Measurements from ENCODE around the gene NOX4. TPM values are rescaled to one million over a fixed set of nuclear protein-coding genes. Genes with fewer than 3 reads are reported as not detected.
"Not testable (repeated sequence)": the region's sequence is repeated elsewhere in the genome, so short reads cannot be mapped to it uniquely, and the experiment has no call there.

NOX4 gene
- total RNA-seq, 4 donors from 2014 or later = 0.26 to 2.3 TPM; not detected in 2

- intact Hi-C loops (cut with DNase I) = no loop called here
- 40 to 59% methylated on average over 2 to 3 of the region's 3 CpGs for WGBS, 2 donors
- H3K9me3 ChIP-seq = no peaks in the 10 kb centered on the region
- no peak for TF ChIP-seq POLR2A (IDR thresholded peaks at IDR 0.05)
- TF ChIP-seq, protein P1, sequence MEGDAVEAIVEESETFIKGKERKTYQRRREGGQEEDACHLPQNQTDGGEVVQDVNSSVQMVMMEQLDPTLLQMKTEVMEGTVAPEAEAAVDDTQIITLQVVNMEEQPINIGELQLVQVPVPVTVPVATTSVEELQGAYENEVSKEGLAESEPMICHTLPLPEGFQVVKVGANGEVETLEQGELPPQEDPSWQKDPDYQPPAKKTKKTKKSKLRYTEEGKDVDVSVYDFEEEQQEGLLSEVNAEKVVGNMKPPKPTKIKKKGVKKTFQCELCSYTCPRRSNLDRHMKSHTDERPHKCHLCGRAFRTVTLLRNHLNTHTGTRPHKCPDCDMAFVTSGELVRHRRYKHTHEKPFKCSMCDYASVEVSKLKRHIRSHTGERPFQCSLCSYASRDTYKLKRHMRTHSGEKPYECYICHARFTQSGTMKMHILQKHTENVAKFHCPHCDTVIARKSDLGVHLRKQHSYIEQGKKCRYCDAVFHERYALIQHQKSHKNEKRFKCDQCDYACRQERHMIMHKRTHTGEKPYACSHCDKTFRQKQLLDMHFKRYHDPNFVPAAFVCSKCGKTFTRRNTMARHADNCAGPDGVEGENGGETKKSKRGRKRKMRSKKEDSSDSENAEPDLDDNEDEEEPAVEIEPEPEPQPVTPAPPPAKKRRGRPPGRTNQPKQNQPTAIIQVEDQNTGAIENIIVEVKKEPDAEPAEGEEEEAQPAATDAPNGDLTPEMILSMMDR (IDR thresholded peaks at IDR 0.05) = no peak
- H3K4me1 ChIP-seq = no peaks in the 10 kb centered on the region
- H3K36me3 ChIP-seq = no peaks in the 10 kb centered on the region
- H3K27me3 ChIP-seq = no peaks in the 10 kb centered on the region
- no peak overlapping the region for H3K4me3 ChIP-seq
- DNase-seq = no peak
- no peak overlapping the region for H3K27ac ChIP-seq
These were observed 70.2 kb downstream of the NOX4 start for GRCh38 chr11:89420981-89421380.

DNA sequence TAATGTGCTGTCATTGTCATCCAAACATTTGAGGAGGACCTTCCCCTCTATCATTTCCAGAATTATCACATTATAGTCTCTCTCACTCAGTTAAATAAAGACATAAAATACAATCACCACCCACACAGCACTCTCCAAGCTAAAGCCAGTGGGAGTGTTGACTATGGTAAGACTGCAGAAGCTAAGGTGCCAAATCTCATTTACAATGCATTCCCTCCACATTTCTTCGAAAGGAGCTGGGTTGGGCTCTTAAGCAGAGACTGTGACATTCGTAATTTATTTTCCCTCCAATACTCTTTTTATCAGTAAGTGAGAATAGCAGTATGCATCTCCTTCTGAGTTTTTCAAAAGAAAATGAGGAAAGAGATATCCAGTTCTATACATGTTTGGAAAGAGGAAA lies 74.2 kb downstream of the NOX4 start:
- Histone ChIP-seq H3K36me3 (no peaks in the 10 kb centered on the region), H3K4me3 (no peak overlapping the region), H3K27me3 (no peaks in the 10 kb centered on the region), H3K9me3 (no peaks in the 10 kb centered on the region), H3K4me1 (no peaks in the 10 kb centered on the region), H3K27ac (no peak overlapping the region)
- DNase-seq = no peak
- intact Hi-C loops (cut with DNase I) = no loop called here
- 42 to 57% methylated on average over 2 of the region's 2 CpGs for WGBS, 2 donors
- no peak for TF ChIP-seq POLR2A (IDR thresholded peaks at IDR 0.05)
- TF ChIP-seq, protein P1 (IDR thresholded peaks at IDR 0.05) = no peak

DNA sequence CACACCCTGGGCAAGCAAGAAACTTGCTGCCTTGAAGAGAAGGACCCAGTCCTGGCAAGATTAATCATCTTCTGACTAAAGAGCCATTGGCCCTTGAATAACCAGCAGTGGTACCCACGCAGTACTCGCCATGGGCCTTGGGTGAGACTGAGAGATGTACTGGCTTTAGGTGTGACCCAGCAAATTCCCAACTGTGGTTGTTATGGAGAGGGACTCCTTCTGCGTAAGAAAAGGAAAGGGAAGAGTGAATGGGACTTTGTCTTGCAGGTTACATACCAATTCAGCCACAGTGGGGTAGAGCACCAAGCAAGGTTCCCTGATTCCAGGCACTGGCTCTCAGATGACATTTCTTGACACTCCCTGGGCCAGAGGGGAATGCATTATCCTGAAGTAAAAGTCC lies 80.1 kb downstream of the NOX4 start:
- DNase-seq; intact Hi-C loops (cut with DNase I); H3K27me3 ChIP-seq; H3K27ac ChIP-seq; H3K9me3 ChIP-seq; H3K36me3 ChIP-seq; H3K4me3 ChIP-seq; H3K4me1 ChIP-seq: not testable (repeated sequence)
- WGBS, 2 donors = 85 to 100% methylated on average over 1 to 2 of the region's 3 CpGs

GRCh38 chr11:89410666-89411065 lies 80.5 kb downstream of the NOX4 start:
- WGBS, 2 donors = no CpG with 5 or more reads among the region's 1 CpG

GRCh38 chr11:89408441-89408840 lies 82.7 kb downstream of the NOX4 start:
- H3K4me3 ChIP-seq; intact Hi-C loops (cut with DNase I); H3K27ac ChIP-seq; DNase-seq; H3K36me3 ChIP-seq; H3K27me3 ChIP-seq; H3K4me1 ChIP-seq; H3K9me3 ChIP-seq: not testable (repeated sequence)
- 69 to 93% methylated on average over 2 of the region's 2 CpGs for WGBS, 2 donors

More at GRCh38 chr11:89410666-89411065, 80.5 kb downstream of the NOX4 start:
- H3K4me1 ChIP-seq; H3K4me3 ChIP-seq; intact Hi-C loops (cut with DNase I); H3K27ac ChIP-seq; H3K36me3 ChIP-seq; DNase-seq; H3K27me3 ChIP-seq; H3K9me3 ChIP-seq: not testable (repeated sequence)

DNA sequence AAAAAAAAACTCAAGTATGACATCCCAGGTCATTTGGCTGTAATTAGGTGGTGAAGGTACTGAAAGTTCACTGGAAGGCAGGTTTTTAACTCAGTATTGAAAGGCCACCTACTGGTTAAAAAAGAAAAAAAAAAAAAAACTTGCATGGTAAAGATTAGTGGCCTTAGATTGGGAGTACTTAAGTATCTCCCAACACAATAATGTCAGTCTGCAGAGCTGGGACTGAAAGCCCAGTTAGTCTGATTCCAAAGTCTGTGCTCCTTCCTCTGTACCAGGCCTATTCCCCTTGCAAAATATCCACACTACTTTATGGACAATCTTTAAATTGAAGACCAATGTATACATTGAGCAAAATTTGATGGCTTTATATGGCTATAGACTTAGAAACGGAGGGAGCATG lies 85.5 kb downstream of the NOX4 start:
- Histone ChIP-seq H3K4me3 (no peak overlapping the region), H3K27ac (no peak overlapping the region), H3K36me3 (no peaks in the 10 kb centered on the region), H3K27me3 (no peaks in the 10 kb centered on the region), H3K4me1 (no peaks in the 10 kb centered on the region), H3K9me3 (no peaks in the 10 kb centered on the region)
- TF ChIP-seq, protein P1 (IDR thresholded peaks at IDR 0.05) = peak in 1 of 6 experiments; percentile 34
- no peak for TF ChIP-seq POLR2A (IDR thresholded peaks at IDR 0.05)
- no peak for DNase-seq
- 70 to 72% methylated on average over 1 of the region's 1 CpG for WGBS, 2 donors
- intact Hi-C loops (cut with DNase I) = no loop called here

- H3K4me3 ChIP-seq; H3K9me3 ChIP-seq; H3K4me1 ChIP-seq; H3K36me3 ChIP-seq; H3K27me3 ChIP-seq; DNase-seq; intact Hi-C loops (cut with DNase I); H3K27ac ChIP-seq: not testable (repeated sequence)
- WGBS, 2 donors = 29 to 53% methylated on average over 1 of the region's 1 CpG
These were observed 99.5 kb downstream of the NOX4 start for GRCh38 chr11:89391654-89392053.

GRCh38 chr11:89387501-89387900 lies 103.7 kb downstream of the NOX4 start:
- intact Hi-C loops (cut with DNase I); H3K4me3 ChIP-seq; H3K27me3 ChIP-seq; H3K36me3 ChIP-seq; H3K27ac ChIP-seq; DNase-seq: not testable (repeated sequence)
- 89 to 92% methylated on average over 3 of the region's 3 CpGs for WGBS, 2 donors
- H3K9me3 ChIP-seq = peaks cover 0 to 19% (median 0%) of the 10 kb centered on the region in 3 donors
- peaks cover 0 to 12% (median 0%) of the 10 kb centered on the region in 3 donors for H3K4me1 ChIP-seq

GRCh38 chr11:89382986-89383385 lies 108.2 kb downstream of the NOX4 start:
- H3K27me3 ChIP-seq; H3K4me3 ChIP-seq; intact Hi-C loops (cut with DNase I): not testable (repeated sequence)

More at GRCh38 chr11:89382986-89383385, 108.2 kb downstream of the NOX4 start:
- H3K36me3 ChIP-seq, DNase-seq, H3K27ac ChIP-seq: not testable (repeated sequence)
- Histone ChIP-seq H3K9me3 (peaks cover 0 to 19% (median 0%) of the 10 kb centered on the region in 3 donors), H3K4me1 (peaks cover 0 to 40% (median 12%) of the 10 kb centered on the region in 3 donors)
- WGBS, 2 donors = 76 to 88% methylated on average over 2 to 5 of the region's 6 CpGs

Measured in esophagus squamous epithelium (tissue), 5 donors.